Bronchial epithelial cell (primary cell): ENCODE results near the gene RAB4A. TPM values are rescaled to one million over a fixed set of nuclear protein-coding genes. Genes with fewer than 3 reads are reported as not detected.

ENCODE experiments used
- DNase-seq: peaks from one replicate; pipeline ENCODE4 v3.0.0-alpha.2; 2010; ENCODE audit warnings: low read depth
- FAIRE-seq: peaks from 2 replicates; lab custom pipeline; 2011; peaks lifted over from hg19 to GRCh38; lab: Jason Lieb, UNC
- H3K27me3 ChIP-seq: 2 replicates; pipeline ENCODE4 v1.5.1; 2011; ENCODE audit warnings: low read length; ENCODE audit not compliant: control insufficient read depth, insufficient read depth
- H3K36me3 ChIP-seq: 2 replicates; pipeline ENCODE4 v1.5.1; 2011; ENCODE audit warnings: low read length; ENCODE audit not compliant: control insufficient read depth, insufficient read depth
- H3K4me3 ChIP-seq: 2 replicates; pipeline ENCODE4 v1.5.1; 2011; ENCODE audit warnings: mild to moderate bottlenecking, low read depth, low read length, control low read depth
- total RNA-seq: library from RNA; depleted of rRNA; stranded (reverse); fragments of >200 nt; gene quantifications from 2 replicates; pipeline ENCODE4 v1.2.1, GENCODE V29; 2014
- TF ChIP-seq, protein P1 (sequence below): IDR thresholded peaks from 2 replicates; pipeline ENCODE4 v1.5.1; 2011; ENCODE audit warnings: mild to moderate bottlenecking, moderate library complexity, low read length, control low read depth, inconsistent platforms; ENCODE audit not compliant: insufficient read depth, severe bottlenecking

Gene RAB4A
- total RNA-seq, 1 donor from 2014 or later: 39.0 TPM

DNA sequence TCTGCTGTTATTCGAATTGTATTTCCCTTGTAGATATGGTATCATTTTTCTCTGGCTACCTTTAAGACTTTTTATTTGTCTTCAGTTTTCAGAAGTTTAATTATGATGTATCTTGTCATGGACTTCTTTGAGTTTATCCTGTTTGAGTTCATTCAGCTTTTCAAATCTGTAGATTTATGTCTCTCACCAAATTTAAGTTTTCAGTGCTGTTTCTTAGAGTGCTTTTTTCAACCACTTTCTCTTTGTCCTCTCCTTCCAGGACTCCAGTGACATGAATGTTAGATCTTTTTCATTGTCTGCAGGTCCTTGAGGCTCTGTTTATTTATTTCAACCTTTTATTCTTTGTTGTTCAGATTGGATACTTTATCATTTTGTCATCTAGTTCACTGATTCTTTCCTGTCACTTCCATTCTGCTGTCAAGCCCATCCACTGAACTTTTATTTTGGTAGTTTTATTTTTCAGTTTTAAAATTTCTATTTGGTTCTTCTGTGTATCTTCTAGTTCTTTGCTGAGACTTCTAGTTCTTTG is 11.4 kb downstream of the RAB4A start:
- no peak for DNase-seq
- no peak for FAIRE-seq
- H3K4me3 ChIP-seq: no peak overlapping the region
- H3K36me3 ChIP-seq: no peaks in the 10 kb centered on the region
- TF ChIP-seq, protein P1, sequence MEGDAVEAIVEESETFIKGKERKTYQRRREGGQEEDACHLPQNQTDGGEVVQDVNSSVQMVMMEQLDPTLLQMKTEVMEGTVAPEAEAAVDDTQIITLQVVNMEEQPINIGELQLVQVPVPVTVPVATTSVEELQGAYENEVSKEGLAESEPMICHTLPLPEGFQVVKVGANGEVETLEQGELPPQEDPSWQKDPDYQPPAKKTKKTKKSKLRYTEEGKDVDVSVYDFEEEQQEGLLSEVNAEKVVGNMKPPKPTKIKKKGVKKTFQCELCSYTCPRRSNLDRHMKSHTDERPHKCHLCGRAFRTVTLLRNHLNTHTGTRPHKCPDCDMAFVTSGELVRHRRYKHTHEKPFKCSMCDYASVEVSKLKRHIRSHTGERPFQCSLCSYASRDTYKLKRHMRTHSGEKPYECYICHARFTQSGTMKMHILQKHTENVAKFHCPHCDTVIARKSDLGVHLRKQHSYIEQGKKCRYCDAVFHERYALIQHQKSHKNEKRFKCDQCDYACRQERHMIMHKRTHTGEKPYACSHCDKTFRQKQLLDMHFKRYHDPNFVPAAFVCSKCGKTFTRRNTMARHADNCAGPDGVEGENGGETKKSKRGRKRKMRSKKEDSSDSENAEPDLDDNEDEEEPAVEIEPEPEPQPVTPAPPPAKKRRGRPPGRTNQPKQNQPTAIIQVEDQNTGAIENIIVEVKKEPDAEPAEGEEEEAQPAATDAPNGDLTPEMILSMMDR: no peak
- H3K27me3 ChIP-seq: no peaks in the 10 kb centered on the region

DNA sequence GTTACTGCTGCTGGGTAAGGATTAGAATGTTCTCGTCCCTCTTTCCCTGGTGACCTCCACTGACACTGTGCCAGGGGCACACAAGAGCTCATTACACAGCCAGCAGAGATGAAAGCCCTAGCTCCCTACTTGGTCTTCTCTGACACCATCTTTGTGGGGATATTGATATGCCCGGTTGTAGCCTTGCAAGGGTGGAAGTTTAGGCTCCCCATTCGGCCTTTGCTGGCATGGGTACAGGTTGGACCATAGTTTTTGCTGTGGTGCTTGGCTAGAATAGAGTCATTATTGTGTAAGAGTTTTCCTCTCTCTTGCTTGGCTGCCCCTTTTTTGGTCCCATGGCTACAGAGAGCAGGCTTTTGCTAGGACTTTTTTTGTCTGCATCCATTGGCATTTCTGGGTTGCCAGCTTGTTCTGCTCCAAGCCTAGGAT is 12.3 kb downstream of the RAB4A start:
- FAIRE-seq: peak; percentile 18

DNA sequence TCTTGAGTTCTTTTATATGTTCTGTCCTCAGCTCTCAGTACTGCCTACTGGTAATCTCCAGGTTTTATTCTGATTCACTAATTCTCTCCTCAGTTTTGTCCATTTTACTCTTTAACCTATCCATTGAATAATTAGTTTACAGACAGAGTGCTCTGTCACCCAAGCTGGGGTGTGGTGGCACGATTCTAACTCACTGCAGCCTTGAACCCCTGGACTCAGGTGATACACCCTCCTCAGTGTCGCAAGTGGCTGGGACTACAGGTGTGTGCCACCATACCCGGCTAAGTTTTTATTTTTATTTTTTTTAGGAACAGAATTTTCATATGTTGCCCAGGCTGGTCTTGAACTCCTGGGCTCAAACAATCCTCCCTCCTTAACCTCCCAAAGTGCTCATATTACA is 14.0 kb downstream of the RAB4A start:
- TF ChIP-seq, protein P1: no peak
- Histone ChIP-seq H3K36me3 (no peaks in the 10 kb centered on the region), H3K27me3 (no peaks in the 10 kb centered on the region), H3K4me3 (no peak overlapping the region)
- no peak for FAIRE-seq
- no peak for DNase-seq

More for the DNA sequence above, 12.3 kb downstream of the RAB4A start:
- H3K36me3 ChIP-seq: no peaks in the 10 kb centered on the region
- TF ChIP-seq, protein P1: no peak
- no peak overlapping the region for H3K4me3 ChIP-seq
- DNase-seq: no peak
- no peaks in the 10 kb centered on the region for H3K27me3 ChIP-seq

DNA sequence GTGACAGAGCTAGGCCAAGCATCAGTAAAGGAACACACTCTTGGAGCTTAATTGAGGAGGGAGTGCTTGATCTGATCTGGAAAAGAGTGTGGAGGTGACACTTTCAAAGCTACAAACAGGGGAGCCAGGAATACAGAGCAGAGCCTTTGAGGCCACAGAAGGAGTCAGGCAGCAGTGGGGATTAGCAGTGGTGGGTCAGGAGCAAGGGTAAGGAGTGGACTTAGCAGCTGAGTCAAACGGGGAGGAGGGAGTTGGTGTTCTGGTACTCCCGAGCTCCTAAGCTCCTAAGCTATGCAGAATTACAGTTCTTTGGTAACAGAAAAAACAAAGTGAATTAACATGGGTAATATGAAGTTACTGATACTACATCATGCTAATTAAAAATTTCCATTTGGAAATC is 14.5 kb downstream of the RAB4A start:
- DNase-seq (no peak), FAIRE-seq (no peak)
- Histone ChIP-seq H3K27me3 (no peaks in the 10 kb centered on the region), H3K36me3 (no peaks in the 10 kb centered on the region), H3K4me3 (no peak overlapping the region)
- TF ChIP-seq, protein P1: no peak

DNA sequence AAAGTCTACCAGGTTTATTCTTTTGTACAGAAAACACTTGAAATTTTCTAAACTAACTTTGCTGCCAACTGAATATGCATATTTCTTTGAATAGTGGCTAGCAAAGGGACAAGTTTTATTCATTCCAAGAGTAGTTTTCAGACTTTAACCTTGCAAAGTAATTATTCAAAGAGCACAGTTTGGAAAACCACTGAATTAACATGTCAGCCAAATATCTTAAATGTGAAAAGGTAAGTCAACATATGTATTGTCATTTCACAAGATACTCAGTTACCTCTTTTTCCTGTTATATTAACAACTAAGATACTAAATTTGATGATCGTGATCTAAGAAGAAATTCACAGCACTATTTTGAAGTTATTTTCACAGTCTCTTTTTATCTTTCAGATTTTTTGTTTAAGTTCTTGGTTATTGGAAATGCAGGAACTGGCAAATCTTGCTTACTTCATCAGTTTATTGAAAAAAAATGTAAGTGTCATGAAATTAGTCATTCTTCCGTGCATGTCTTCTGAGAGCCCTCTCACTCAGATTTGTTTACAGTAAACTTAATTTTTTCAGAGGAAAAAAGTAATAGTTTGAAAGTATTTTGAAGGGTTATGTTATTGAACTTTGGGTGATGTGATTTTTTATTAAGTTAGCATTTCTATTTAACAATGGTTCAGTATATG is 15.3 kb downstream of the RAB4A start:
- DNase-seq (peak; percentile 59), FAIRE-seq (no peak)
- Histone ChIP-seq H3K4me3 (no peak overlapping the region), H3K36me3 (no peaks in the 10 kb centered on the region), H3K27me3 (no peaks in the 10 kb centered on the region)
- TF ChIP-seq, protein P1: no peak
